OCI-M2 (cell line): ENCODE measurements around the gene CLEC16A.

Source experiments
- DNase-seq: peaks from one replicate; lab custom pipeline; 2025; ENCODE audit not compliant: unreplicated experiment; lab: John Stamatoyannopoulos, UW

Gene CLEC16A

GRCh38 chr16:11151156-11151884 is 207.0 kb downstream of the CLEC16A start:
- no peak for DNase-seq

GRCh38 chr16:11151885-11152629 is 207.7 kb downstream of the CLEC16A start:
- no peak for DNase-seq

GRCh38 chr16:11152677-11153331 is 208.4 kb downstream of the CLEC16A start:
- no peak for DNase-seq

GRCh38 chr16:11155284-11155806 is 211.0 kb downstream of the CLEC16A start:
- no peak for DNase-seq

DNA sequence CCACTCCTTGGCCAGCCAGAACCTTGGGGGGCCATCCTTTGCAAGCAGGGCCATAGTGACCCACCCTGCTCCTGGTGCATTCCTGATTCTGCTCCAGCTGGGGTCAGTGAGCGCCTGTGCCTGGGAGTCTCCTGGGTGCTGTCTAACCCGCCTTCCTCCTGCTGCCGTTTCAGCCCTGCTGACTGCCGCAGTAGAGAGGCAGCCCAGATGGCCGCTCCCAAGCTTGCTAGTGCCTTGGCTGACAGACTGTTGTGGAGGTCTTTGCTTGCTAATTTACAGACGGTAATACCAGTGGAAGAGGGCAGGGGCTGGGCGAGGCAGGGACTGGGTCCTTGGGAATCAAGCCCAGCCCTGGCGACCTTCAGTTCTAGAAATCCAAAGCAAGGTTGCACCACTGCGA is 212.0 kb downstream of the CLEC16A start:
- DNase-seq: no peak

DNA sequence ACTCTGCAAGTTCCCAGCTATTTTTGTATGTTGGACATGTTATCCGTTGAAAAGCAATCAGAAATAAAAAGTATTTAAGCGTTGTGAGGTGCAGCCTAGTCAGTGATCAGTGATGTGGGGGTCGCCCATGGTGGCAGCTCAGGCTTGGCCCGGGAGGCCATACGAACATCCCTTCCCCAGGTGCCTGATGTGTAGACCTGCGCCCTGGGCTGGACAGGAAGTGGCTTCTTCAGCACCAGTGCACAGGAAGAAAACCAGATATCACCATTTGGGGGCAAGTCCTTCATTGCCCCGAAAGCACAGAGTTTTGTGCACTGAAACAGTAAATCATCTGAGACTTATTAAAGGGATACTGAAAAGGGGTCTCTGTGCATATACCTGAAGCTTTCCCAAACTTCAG is 212.8 kb downstream of the CLEC16A start:
- no peak for DNase-seq

DNA sequence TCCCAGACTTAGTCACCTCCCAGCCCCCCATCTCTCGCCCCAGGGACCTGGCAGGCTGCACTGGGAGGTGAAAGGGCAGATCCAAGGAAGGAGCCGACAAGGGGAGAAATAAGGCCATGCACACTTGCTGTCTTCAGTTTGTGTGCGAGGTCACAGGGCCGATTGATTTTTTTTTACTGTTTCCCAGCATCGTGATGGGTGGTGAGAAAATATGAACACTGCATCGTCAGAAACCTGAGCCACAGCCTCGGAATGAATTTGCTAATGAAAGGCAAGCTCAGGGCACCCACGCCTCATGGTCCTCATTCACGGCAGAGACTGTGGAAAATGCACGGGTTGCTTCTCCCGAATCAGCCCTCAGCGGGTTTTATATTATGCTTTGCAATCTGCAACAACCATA is 213.7 kb downstream of the CLEC16A start:
- DNase-seq: no peak

DNA sequence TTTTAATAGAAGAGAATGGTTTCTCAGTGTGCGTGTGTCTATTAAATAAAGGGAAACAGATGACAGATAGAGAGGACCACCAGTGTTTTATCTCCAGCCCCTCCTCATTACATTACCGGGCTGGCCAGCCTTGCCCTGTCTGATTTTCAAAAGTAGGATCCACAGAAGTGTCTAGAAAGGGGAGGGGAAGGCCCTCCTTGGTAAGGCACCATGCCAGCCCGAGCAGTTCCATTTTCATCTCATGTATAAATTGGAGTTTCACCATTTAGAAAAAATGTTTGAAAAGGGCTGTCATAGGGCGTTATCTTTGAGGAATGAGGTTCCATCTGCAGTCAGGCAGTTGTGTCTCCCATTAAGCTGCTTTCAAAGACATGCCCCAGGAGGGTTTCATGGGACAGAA is 214.9 kb downstream of the CLEC16A start:
- no peak for DNase-seq

- no peak for DNase-seq
These were observed 216.3 kb downstream of the CLEC16A start for GRCh38 chr16:11160676-11161115.

DNA sequence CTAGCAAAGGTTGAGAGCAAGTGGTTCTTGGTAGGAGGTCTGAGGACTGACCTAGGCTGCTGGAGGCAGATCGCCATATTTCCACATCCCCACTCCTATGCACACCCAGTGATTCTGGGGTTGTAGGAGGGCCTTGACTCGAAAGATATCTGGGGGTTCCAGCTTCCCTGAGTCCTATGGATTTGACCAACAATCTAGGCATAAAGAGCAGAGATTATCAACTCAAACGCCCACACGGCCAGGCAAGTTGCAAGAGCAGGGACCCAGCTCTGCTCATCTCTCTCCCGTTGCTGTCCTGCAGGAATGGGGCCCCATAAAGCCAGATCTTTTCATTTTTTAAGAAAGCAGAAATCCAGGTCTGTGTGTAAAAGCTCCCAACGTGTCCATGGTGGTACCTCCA is 217.1 kb downstream of the CLEC16A start:
- DNase-seq: no peak

- no peak for DNase-seq
These were observed 217.6 kb downstream of the CLEC16A start for GRCh38 chr16:11161974-11162373.

- no peak for DNase-seq
These were observed 218.4 kb downstream of the CLEC16A start for GRCh38 chr16:11162586-11163268.

GRCh38 chr16:11163761-11164261 is 219.4 kb downstream of the CLEC16A start:
- DNase-seq: no peak

DNA sequence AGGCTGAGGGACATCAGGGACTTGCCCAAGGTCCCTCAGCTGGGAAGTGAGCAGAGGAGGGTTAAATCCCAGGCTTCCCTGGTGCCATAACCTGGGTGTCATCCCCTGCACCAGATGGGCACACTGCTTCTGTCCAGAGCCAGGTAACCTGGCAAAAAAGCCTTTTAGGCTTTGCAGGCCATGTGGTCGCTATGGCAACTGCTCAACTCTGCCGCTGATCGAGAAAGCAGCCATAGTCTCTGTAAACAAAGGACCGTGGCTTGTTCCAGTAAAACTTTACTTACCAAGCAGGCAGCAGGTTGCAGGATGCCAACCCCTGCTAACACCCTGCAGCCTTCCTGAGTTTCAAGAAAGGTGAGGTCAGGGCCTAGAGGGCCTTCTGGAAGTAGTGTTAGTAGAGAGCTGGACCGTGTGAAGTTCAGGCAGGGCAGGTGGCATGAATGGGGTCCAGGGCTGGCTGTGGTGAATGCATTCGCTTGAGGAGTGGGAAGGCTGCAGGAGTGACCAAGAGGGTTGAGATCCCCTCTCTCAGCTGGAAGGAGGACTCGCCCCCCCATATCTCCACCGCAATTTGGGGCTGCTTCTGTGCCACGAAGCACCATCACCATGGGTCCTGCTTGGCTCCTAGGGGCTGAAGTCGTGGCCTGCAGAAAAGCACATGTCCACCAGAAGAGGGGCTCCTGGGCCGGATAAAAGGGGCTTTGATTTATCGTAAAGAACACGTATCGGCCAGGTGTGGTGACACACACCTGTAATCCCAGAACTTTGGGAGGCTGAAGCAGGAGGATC is 220.3 kb downstream of the CLEC16A start:
- DNase-seq: no peak

DNA sequence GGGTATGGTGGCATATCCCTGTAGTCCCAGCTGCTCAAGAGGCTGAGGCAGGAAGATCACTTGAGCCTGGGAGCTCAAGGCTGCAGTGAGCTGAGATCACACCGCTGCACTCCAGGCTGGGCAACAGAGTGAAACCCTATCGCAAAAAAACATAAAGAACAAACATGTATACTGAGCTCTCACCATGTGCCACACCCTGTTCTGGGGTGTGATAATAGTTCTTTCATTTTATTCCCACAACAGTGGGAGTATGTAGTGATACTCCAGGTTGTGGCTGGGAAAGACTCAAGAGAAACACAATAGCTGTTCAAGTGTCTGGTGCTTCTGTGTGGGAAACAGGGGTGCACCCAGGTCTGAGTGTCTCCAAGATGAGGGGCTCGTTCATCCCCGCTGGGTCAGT is 221.0 kb downstream of the CLEC16A start:
- no peak for DNase-seq

DNA sequence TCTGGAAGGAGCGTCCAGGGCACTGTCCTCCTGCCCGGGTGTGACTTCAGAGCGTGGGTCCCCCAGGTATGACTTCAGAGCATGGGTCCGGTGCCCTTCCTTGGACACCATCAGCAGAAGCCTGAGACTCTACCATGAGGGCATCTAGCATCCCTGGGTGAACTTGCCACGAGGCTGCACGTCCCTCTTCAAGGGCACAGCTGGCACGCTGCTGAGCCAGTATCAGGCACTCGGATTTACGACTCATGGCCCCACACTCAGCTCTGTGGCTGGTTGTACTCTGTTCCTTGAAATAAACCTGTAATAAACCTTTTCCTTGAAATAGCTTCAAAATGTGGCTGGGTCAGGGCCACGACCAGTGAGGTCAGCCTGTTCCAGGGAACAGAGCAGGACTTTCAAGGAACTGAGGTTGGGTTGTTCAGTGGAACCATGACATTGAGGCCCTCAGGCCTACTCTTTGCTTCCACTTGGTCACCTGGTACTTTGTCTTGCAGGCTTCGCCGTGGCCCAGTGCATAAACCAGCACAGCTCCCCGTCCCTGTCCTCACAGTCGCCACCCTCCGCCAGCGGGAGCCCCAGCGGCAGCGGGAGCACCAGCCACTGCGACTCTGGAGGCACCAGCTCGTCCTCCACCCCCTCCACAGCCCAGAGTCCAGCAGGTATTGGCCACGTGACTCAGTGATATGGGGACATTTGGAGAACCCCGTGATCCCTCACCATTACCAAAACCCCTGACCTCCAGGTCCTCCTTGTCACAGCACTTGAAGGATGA is 221.7 kb downstream of the CLEC16A start:
- no peak for DNase-seq

DNA sequence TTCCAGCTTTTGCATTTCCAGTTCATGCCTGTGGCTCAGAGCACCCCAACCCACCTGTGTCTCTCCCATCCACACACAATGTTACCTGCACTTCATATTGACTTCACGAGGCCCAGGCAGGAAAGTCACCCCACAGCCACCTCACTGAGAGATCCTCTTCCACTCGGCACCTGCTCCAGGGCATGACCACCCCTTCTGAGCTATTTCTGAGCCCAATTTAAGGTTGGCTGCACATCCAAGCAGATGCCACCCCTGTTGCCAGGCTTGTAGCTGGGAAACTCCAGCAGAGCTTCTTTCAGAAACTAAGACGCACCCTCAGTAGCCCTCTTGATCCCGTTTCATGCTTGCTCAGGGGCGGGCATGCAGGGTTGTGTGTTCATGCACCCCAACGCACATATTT is 223.2 kb downstream of the CLEC16A start:
- DNase-seq: no peak

GRCh38 chr16:11168386-11169051 is 224.2 kb downstream of the CLEC16A start:
- DNase-seq: no peak

- no peak for DNase-seq
These were observed 225.3 kb downstream of the CLEC16A start for GRCh38 chr16:11169641-11170040.
